ENCODE data around the gene CCDC170.

DNA sequence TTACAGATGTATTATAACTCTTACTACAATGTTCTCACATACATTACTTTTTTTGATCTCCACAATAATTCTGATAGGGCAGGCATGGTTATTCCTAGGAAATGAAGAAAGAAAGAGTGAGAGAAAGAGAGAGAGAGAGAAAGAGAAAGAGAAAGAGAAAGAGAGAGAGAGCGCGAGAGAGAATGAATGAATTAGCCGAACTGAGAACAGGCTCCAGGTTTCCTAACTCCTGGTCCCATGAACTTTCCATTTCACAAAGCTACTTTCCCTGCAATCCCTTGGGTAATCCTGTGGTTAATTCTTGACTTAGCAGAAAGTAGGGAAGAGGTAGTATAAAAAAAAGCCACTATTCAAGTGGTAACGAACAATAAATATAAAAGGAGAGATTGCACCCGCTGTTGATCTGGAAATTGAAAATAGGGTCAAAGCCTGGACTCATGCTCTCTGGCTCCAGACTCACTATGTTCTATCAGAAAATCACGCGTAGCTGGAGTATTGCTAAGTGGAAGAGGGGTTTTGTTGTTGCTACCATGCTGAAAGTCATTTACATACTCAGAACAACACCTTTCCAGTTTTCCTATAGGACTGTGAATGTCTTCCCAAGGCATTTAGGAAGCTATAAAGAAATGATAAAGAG is 131.2 kb downstream of the CCDC170 start:
- TF ChIP-seq EZH2 (IDR thresholded peaks at IDR 0.05; ENCODE audit: borderline replicate concordance, low read length), result no peak
- TF ChIP-seq, protein P1, sequence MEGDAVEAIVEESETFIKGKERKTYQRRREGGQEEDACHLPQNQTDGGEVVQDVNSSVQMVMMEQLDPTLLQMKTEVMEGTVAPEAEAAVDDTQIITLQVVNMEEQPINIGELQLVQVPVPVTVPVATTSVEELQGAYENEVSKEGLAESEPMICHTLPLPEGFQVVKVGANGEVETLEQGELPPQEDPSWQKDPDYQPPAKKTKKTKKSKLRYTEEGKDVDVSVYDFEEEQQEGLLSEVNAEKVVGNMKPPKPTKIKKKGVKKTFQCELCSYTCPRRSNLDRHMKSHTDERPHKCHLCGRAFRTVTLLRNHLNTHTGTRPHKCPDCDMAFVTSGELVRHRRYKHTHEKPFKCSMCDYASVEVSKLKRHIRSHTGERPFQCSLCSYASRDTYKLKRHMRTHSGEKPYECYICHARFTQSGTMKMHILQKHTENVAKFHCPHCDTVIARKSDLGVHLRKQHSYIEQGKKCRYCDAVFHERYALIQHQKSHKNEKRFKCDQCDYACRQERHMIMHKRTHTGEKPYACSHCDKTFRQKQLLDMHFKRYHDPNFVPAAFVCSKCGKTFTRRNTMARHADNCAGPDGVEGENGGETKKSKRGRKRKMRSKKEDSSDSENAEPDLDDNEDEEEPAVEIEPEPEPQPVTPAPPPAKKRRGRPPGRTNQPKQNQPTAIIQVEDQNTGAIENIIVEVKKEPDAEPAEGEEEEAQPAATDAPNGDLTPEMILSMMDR (IDR thresholded peaks at IDR 0.05; ENCODE audit: low read length), result no peak
